IMR-90 (cell line): ENCODE measurements around the gene ZP3.

Experiments
- BHLHE40 ChIP-seq: fragments of 150-350 bp; IDR thresholded peaks from 2 replicates; pipeline ENCODE4 v1.6.1; 2016; ENCODE audit warnings: mild to moderate bottlenecking, low read depth, low read length
- CEBPB ChIP-seq: IDR thresholded peaks from 2 replicates; pipeline ENCODE4 v1.6.1; 2012; ENCODE audit warnings: low read depth, low read length, improper control_type of control experiment
- CTCF ChIP-seq: conservative IDR thresholded peaks from 2 replicates; pipeline ENCODE4 v1.5.1; 2012; ENCODE audit warnings: mild to moderate bottlenecking, low read depth, low read length, improper control_type of control experiment
- ELK1 ChIP-seq: fragments of 150-350 bp; IDR thresholded peaks from 2 replicates; pipeline ENCODE4 v1.6.1; 2016; ENCODE audit warnings: low read depth, mild to moderate bottlenecking, low read length, moderate library complexity, borderline replicate concordance
- FOS ChIP-seq: fragments of 150-350 bp; IDR thresholded peaks from 2 replicates; pipeline ENCODE4 v1.6.1; 2016; ENCODE audit warnings: low read depth, low read length
- POLR2A ChIP-seq: IDR thresholded peaks from 2 replicates; pipeline ENCODE4 v1.6.1; 2012; ENCODE audit warnings: mild to moderate bottlenecking, low read depth, low read length
- RAD21 ChIP-seq: IDR thresholded peaks from 2 replicates; pipeline ENCODE4 v1.6.1; 2012; ENCODE audit warnings: low read length, improper control_type of control experiment
- RCOR1 ChIP-seq: IDR thresholded peaks from 2 replicates; pipeline ENCODE4 v1.6.1; 2012; ENCODE audit warnings: mild to moderate bottlenecking, low read length, improper control_type of control experiment; ENCODE audit not compliant: insufficient replicate concordance

GRCh38 chr7:76424413-76425111, at the start of gene ZP3:
- TF ChIP-seq FOS = no peak
- TF ChIP-seq POLR2A = no peak
- TF ChIP-seq CTCF = no peak
- TF ChIP-seq ELK1 = no peak
- TF ChIP-seq RCOR1 = no peak
- no peak for TF ChIP-seq CEBPB
- TF ChIP-seq RAD21 = no peak
- no peak for TF ChIP-seq BHLHE40
